SK-N-DZ (cell line): ENCODE results near the gene MACROH2A2.

ENCODE experiments used
- DNase-seq: peaks from one replicate; pipeline ENCODE4 v3.0.0-alpha.2; 2015; ENCODE audit warnings: low spot score

The MACROH2A2 gene

DNA sequence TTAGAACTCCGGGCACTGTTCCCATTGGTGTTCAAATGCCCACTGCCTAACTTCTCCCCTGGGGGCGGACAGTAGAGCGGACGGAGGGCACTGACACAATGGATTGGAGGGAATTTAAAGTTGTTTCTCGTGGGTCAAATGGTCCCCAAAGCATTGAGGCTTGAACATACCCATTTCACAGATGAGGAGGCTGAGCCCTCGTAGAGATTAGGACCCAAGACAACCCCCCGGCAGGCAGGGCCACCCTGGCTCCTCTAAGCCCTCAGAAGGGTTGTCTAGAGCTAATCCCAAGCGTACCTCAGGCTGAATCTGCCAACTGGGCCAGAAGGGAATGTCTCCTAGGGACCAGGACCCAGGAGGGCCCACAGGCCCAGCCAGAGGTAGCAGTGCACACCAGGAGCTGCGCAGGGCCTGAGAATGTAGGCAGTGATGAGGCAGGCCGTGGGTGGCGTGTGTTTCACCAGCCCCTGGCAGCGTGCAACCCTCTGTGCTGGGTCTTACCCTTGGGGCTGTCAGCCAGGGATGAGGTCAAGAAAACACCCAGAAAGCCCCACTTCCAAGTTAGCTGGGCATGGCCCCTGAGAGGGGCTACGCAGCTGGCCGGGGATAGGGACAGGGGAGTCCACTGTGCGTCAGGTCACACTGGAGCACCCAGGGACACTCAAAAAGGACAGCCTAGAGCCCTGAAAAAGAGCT, 74.2 kb downstream of the MACROH2A2 start:
- no peak for DNase-seq

DNA sequence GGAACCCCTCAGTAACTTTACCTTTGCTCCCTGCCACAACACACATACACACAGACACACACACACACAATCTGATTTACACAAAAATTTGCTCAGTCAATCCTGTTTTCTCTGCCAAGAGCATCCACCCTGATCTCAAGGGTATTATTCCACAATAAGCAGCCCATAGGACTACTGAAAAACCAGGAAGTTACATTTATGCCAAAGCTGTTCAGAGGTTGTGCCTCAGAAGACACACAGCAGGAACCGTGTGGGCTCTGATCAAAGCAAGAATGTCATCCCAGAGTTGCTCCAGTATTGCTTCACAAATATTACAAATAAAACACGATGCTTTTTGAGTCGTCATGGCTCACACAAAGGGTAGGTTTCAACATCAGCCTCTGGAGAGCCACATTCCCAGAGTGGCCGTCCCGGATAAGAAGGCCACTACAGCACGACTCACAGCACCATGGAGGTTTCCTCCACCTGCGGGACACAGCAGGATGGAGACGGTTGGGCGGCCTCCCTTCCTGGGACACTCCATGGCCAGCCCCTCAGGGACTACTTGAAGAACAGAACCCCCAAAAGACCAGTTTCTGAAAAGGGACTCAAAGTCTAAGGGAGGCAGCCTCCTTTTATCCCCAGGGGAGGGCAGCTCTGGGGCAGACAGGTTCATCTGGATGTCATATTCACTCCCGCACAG, 78.4 kb downstream of the MACROH2A2 start:
- DNase-seq = no peak

DNA sequence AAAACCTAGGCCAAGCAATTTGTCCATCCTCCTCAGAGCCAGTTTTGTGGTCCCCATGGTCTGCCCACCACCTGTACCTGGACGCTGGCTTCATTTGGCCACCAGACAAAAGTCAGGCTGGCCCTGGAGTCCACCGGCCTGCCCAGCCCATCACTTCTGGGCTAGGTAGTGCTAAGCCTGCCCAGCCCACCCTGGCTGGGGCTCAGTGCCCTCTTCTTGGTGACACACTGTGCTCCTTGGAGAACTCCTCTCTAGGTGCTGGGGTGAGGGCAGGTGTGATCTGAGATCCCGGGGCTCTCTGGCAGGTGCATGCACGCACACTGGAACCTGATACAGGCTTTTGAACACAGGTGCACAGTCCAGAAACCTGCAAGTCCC, 78.9 kb downstream of the MACROH2A2 start:
- DNase-seq = no peak

DNA sequence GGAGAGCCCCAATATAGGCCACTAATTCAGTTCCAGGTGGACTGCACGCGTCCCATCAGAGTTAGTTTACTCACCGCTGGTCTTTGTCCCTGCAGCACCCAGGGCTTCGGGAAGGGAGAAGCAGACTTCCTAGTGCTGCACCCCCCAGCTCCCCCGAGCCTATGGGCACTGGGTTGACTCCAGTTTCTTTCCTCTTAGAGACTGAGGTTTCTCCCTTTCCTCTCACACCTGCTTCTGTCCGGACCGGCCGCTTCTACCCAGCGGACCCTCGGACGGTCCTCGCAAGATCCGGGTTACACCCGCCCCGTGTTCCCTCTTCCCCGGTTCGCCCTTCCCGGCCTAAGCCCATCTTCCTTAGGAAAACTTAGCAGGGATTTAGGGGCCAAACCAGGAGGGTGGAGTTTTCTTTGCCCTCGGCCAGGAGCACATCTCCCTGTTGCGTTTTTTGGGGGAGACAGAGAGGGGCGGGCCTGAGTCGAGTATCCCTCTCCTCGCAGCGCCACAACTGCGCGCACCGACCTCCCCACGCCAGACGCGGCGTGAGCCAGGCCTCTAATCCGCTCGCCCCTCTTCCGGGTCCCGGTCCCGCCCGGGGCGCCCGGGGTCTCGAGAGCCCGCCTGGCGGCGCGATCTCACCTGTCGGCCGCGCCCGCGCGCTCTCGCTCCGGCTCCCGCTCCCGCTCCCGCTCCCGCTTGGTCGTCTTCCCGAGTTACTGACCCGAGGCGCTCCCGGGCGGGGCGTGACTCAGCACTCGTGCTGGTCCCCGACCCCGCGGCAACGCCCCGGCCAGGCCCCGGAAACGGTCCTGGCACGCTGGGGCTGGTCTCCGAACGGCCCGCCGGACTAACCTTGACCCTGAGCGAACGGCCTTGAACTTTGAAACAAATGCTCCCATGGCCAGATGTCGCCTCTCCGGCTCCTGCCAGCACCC, 79.7 kb downstream of the MACROH2A2 start, which contains the start of gene AIFM2:
TSS of gene AIFM2 (minus strand) at position 728 of the 932 bp plus-strand sequence. CDS start 8,741 bp downstream, outside the sequence.
- DNase-seq = no peak

DNA sequence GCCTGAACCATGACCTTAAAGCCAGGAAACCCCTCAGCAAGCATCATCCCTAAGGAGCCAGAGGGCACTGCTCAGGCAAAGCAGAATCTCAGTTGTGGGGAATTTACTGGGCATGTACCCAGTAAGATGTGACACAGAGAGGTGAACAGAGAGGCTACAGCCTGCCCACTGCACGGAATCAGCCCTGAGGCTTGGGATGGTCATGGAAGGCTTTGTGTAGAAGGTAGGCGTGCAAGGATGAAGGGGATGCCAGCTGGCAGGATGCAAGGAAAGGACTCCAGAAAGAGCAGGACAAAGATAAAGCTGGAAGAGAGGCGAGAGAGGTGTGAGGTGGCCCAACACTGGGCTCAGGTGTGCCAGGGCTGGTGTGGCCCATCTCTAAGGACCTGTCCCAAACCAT, 82.4 kb downstream of the MACROH2A2 start:
- DNase-seq = no peak

DNA sequence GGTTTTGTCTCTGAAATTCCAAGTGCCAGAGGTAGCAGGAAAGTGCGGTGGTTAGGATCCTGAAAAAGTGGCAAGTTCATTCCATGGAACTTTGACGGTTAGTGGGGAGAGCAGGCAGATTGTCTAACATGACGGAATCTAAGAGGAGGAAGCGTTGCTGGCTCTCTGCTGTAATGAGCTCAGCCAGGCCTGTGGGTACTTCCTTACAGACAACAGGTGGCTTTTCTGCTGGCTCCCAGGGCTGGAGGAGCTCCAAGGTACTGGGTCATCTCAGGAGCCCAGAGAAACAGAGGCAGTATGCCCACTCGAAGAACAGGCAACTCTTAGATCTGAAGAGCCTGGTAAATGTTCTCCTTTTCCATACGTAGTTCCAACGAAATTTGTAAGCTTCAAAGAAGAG, 83.0 kb downstream of the MACROH2A2 start:
- no peak for DNase-seq

DNA sequence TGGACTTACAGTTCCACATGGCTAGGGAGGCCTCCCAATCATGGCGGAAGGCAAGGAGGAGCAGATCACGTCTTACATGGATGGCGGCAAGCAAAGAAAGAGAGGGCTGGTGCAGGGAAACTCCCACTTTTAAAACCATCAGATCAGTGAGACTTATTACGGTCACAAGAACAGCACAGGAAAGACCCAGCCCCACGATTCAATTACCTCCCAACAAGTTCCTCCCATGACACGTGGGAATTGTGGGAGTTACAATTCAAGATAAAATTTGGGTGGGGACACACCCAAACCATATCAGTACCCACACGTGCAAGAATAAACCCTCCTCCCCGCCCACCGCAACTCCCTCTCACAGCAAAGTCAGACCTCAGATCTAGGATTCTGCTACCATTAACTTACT, 84.5 kb downstream of the MACROH2A2 start:
- no peak for DNase-seq

DNA sequence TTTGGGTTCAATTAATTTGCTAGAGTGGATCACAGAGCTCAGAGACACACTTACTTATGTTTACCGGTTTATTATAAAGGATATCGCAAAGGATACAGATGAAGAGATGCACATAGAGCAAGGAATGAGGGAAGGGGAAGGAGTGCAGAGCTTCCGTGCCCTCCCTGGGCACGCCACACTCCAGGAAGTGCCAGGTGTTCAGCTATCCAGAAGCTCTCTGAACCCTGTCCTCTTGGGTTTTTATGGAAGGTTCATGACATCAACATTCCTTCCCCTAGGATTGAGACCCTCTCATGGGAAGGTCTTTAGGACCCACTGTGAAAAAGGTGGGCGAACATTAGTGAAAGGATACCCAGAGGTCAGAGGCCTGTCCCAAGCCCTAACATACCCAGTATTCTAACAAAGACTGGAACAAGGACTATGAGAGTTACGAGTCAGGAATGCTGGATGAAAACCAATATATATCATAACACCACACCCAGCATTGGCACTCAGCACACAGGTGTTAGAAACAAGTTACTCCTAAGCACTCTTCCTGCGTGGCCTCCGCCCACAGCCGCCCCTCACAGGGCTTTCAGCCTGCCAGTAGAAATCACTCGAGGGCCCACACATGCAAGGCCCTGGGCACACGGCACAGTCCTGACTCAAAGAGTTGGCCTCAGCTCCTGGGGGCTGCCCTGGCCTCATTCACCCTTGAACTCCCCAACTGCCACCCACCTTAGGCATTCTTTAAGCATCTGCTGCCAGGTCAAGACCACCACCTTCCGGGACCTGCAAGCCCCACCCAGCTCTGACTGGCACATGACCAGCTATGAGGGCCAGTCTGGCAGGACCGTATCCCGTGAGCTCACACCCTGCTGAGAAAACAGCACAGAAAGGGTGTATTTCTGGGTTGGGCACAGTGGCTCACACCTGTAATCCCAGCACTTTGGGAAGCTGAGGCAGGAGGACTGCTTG, 85.6 kb downstream of the MACROH2A2 start:
- DNase-seq = no peak

DNA sequence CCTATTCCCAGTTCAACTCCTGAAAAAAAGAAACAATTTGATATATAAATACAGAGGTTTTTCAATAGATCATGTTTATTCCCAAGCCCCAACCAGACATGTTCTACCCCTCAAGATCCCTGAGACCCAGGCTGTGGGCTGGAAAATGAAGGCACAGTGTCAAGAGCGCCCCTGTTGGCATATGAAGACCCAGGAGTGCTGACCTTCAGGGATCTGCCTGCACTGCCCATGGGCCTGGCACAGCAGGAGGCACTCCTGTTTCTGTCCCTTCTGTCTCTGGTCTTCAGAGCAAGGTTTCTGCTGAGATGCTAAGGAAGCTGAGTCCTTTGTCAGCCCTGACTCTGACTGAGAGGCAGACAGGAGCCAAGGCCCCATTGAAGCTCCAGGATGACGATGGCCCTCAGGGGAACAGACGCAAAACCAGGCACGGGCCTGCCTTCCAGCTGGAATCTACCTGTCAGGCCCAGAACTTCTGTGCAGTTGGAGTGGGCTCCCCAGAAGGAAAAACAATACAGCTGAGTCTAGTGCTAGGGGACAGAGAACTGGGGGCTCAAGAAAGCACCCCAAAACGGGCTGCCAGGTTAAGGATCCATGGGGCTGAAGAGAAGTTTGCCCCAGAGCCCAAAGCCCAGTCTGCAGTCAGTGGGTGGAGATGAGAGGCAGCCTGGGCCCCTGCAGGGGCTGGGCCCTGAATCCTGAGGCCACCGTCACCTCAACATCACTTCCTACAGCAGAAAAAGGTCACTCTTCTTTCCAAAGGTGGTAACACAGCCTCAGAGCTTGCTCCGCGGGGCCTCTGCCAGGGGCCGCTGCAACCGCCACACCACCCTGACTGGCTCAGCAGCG, 86.7 kb downstream of the MACROH2A2 start:
- DNase-seq = no peak

DNA sequence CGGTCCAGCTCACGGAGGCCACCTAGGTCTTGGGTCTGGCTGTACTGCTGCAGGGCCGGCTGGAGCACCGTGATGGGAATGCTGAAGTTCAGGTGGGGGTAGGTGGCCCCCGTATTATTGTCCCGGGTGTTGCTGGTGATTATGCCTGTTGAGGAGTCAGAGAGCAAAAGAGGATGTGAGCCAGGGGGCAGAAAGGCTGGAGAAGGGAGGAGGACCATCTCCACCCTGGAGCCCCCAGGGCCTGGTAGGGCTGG, 87.3 kb downstream of the MACROH2A2 start:
- no peak for DNase-seq

DNA sequence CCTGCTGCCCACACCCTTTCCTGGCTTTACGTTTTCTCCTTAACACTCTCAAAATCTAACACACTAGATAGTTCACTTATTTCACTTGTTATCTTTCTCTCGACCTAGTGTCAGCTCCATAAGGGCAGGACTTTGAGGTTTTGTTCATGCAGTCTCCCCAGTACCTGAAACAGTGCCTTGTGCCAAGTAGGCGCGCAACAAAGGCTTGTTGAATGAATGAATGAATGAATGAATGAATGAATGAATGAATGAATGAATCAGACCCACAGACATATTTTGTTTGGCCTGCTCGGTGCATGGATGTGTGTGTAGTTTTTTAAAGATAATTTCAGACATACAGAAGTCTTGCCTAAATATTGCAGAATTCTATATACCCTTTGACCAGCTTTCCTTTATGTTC, 87.7 kb downstream of the MACROH2A2 start:
- no peak for DNase-seq

DNA sequence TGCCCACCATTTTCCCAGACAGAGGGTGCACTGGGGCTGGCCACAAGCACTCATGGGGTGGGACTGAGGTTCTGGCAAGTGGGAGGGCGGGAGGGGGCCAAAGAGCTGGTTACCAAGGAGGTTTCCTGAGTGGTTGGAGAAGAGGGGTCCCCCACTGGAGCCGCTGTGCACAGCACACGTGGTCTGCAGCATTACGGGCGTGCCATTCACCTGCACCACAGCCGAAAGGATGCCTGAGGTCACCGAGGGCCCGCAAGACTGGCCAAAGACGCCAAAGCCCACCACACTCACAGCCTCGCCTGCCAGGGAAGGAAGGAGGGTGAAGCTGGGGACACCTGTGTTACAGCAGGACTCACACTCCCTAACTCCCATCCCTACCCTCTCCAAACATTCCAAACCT, 89.9 kb downstream of the MACROH2A2 start:
- no peak for DNase-seq

DNA sequence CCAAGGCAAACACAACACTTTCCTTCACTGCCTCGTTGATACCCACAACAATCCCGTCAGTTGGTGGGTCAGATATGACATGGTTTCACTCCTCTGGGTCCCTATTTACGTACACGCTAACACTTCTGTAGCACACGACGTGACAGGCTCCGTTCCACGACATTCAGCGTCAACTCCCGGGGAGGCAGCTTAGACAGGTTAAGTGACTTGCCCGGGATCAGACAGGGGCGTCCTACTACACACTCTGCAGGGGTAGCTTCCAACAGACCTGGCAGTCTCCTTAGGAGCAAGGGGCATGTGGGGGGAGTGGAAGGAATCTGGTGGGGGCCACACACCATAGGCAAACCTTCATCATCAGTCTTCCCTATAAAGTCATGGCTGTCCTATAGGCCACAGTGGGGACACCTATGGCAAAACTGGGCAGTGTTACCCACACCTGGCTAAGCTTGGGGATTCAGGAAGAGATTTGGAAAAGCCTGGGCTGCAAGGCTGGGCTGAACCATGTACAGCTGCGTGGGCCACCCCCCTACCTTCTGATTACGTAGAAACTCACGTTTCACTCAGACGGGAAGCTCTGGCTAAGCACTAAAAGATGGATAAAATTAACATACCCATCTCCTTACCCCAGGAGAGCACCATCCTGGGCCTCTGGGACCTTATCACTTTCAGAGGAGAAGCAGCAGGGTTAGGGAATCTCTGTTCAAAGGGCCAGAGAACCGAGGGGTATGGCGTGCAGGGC, 91.9 kb downstream of the MACROH2A2 start:
- DNase-seq = no peak

DNA sequence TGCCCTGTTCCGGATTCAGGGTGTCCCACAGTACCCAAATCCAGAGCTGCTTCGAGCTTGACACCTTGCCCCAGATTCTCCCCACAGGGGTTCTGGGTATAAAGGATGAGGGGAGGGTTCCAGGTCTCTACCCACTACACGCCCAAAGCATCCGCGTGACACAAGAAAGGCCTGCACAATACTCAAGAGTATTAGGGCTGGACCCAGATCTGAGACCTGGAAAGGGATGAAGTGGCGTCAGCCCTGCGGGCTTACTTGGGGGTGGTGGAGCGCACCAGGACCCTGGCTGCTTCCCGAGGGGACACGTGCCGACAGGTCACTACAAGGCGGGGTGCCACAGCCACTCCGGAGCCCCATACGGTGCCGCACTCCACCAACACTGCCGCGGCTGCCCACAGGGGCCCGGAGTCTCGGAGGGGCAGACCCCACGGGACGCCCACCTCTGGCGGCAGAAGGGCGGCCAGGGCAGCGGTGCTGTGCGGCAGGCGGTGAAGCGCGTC, 92.6 kb downstream of the MACROH2A2 start:
- DNase-seq = no peak

DNA sequence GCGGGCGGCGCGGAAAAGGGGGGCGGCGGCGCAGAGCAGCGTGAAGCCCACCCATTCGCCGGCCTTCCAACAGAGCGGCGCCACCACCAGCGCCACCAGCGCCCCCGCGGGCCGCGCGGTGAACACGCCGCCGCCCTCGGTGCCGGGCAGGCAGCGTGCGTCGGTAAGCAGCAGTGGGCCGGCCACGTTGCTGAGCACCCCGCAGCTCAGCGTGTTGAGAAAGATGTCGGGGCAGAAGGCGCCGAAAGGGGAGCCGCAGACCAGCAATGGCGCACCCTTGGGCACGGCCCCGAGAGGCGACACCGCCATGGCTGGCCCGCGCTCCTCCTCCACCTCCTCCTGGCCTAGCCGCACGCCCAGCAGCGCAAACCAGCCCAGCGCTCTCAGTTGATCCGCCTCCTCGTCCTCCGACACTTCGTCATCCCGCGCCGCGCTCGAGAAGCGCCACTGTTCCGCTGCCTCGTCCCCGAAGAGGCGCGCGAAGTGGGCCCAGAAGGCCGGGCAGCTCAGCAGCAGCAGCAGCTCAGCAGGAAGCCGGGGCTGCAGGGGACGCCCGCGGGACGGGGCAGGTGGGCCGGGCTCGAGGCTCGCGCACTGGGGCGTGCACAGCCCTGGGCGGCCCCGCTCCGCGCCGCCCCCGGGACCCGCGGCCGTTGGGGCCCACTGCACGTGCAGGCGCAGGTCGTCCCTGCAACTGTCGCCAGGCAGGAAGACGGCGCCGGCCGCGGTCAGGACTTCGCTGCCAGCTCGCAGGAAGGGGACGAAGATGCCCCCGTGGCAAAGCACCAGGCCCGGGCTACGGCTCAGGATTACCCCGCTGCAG, 93.2 kb downstream of the MACROH2A2 start:
- peak; percentile 76 for DNase-seq

DNA sequence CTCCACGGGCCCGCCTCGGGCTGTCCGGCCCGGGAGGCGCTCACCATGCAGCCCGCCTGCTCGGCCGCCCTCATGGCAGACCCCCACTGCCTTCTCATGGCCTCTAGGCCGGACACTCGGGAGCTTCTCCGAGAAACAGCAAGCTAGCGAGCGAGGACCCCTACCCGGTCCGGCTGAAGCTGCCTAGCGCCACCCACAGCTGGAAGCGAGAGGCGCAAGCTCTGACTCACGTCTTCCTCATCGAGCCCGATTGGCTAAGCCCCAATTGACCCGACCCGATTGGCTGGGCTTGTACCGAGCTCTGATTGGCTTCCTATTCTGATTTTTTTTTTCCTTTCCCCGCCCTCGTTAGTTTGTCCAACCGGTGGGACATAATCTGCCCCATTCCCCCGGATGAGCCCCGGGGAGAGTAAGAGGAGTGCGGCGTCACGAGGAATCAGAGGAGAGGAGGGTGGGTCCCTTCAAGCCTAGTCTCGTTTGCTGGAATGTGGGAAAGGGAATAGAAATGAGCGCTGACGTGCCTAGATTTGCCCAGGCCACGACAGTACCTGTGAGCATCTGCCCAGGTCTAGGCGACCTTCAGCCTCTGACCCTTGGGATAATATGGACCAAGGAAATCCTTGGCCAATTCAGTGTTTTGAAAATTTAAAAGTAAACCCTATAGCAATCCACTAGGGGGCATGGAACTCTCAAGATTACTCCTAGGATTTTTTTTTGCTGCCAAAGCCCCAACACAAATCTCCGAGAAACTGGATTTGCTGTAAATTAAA, 94.0 kb downstream of the MACROH2A2 start, which contains the start of gene TYSND1:
TSS of gene TYSND1 (minus strand) at position 212 of the 770 bp plus-strand sequence. CDS start at position 98, 114 bp downstream.
- DNase-seq = peak; percentile 99

DNA sequence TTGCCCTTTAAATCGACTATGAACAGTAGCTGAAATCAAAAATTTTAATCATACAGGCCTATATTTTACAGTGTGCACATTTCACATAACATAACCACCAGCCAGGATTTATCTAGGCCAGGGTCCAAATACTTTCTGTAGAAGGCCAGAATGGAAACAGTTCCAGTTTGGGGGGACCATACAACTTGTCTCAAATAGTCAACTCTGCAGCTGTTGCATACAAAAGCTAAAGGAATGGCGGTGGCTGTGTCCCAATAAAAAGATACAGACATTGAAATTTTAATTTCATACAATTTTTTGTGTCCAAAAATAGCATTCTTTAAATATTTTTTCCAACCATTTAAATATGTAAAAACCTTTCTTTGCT, 94.6 kb downstream of the MACROH2A2 start:
- DNase-seq = no peak

DNA sequence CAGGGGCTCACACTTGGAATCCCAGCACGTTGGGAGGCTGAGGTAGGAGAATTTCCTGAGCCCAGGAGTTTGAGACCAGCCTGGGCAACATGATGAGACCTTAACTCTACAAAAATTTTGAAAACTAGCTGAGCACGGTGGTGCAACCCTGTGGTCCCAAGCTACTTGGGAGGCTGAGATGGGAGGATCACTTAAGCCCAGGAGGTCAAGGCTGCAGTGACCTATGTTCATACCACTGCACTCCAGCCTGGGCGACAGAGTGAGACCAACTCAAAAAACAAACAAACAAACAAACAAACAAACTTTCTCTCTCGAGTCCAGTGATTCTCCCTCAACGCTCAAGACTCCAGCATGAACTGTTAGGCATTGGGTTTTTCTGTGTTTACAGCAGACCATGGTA, 95.9 kb downstream of the MACROH2A2 start:
- DNase-seq = no peak
